Fibroblast of pulmonary artery (primary cell): ENCODE data around the gene IL3RA.
"Not testable (repeated sequence)": the region's sequence is repeated elsewhere in the genome, so short reads cannot be mapped to it uniquely, and the experiment has no call there.

Experiments used
- DNase-seq: peaks from one replicate; pipeline ENCODE4 v3.0.0-alpha.2; 2010; ENCODE audit warnings: low read depth
- H3K4me3 ChIP-seq: replicated peaks from 2 replicates; pipeline ENCODE4 v1.5.1; 2011; ENCODE audit warnings: low read depth, mild to moderate bottlenecking, control low read depth, low read length, moderate library complexity
- CTCF ChIP-seq: IDR thresholded peaks from 2 replicates; pipeline ENCODE4 v1.5.1; 2011; ENCODE audit warnings: mild to moderate bottlenecking, control low read depth, low read length, inconsistent platforms; ENCODE audit errors: missing control alignments

Gene IL3RA

GRCh38 chrX:1336331-1336943 lies at the start of gene IL3RA:
Gene IL3RA (plus strand): TSS chrX:1336785. CDS start chrX:1341766, 4,981 bp downstream.
- H3K4me3 ChIP-seq = no peak within 1 kb of the TSS
- DNase-seq = peak; percentile 29
- TF ChIP-seq CTCF = no peak

- TF ChIP-seq CTCF = no peak
- DNase-seq = no peak
- no peak overlapping the region for H3K4me3 ChIP-seq
Measured at GRCh38 chrX:1289535-1289934, 47.0 kb upstream of the IL3RA start.

GRCh38 chrX:1291110-1291740 lies 45.4 kb upstream of the IL3RA start:
- H3K4me3 ChIP-seq = no peak overlapping the region
- TF ChIP-seq CTCF = no peak
- no peak for DNase-seq

GRCh38 chrX:1292575-1293290 lies 43.9 kb upstream of the IL3RA start:
- DNase-seq = no peak
- TF ChIP-seq CTCF = no peak
- H3K4me3 ChIP-seq = no peak overlapping the region

GRCh38 chrX:1294301-1295067 lies 42.1 kb upstream of the IL3RA start:
- no peak for DNase-seq
- TF ChIP-seq CTCF = no peak
- no peak overlapping the region for H3K4me3 ChIP-seq

GRCh38 chrX:1295550-1295949 lies 41.0 kb upstream of the IL3RA start:
- DNase-seq = no peak
- H3K4me3 ChIP-seq = no peak overlapping the region
- no peak for TF ChIP-seq CTCF

GRCh38 chrX:1297591-1297990 lies 39.0 kb upstream of the IL3RA start:
- not testable (repeated sequence) for H3K4me3 ChIP-seq, DNase-seq
